Stimulated activated CD4-positive, alpha-beta T cell treated with anti-CD3 and anti-CD28 coated beads, Interleukin-2, amount 100 ng/mL, for 48 hours (primary cell): ENCODE results near the gene SPPL3.
"Not testable (repeated sequence)": the region's sequence is repeated elsewhere in the genome, so short reads cannot be mapped to it uniquely, and the experiment has no call there.

ENCODE experiments used
- DNase-seq, 2 donors: peaks; one replicate each; pipeline ENCODE4 v3.0.0-alpha.2; 2020

Gene SPPL3

GRCh38 chr12:120904197-120904773, at the start of gene SPPL3:
SPPL3 (minus strand) TSS chr12:120904358; CDS start chr12:120903867, 491 bp downstream.
- peak; percentile 91 to 93 for DNase-seq

GRCh38 chr12:120950807-120951206, 46.6 kb upstream of the SPPL3 start:
- no peak for DNase-seq

GRCh38 chr12:120950260-120950799, 46.2 kb upstream of the SPPL3 start:
- not testable (repeated sequence) for DNase-seq

GRCh38 chr12:120945516-120945915, 41.4 kb upstream of the SPPL3 start:
- DNase-seq = not testable (repeated sequence)

- peak; percentile 67 to 72 for DNase-seq
Measured at GRCh38 chr12:120944645-120945217, 40.6 kb upstream of the SPPL3 start.

- DNase-seq = no peak
Measured at GRCh38 chr12:120943482-120943881, 39.3 kb upstream of the SPPL3 start.

- no peak for DNase-seq
Measured at GRCh38 chr12:120941846-120942405, 37.8 kb upstream of the SPPL3 start.

GRCh38 chr12:120941412-120941811, 37.3 kb upstream of the SPPL3 start:
- DNase-seq = no peak

- DNase-seq = no peak
Measured at GRCh38 chr12:120940799-120941198, 36.6 kb upstream of the SPPL3 start.

- no peak for DNase-seq
Measured at GRCh38 chr12:120940006-120940405, 35.8 kb upstream of the SPPL3 start.

GRCh38 chr12:120939523-120939922, 35.4 kb upstream of the SPPL3 start:
- DNase-seq = no peak

GRCh38 chr12:120938496-120938895, 34.3 kb upstream of the SPPL3 start:
- DNase-seq = no peak

- DNase-seq = no peak
Measured at GRCh38 chr12:120936197-120936596, 32.0 kb upstream of the SPPL3 start.

- no peak for DNase-seq
Measured at GRCh38 chr12:120933786-120934185, 29.6 kb upstream of the SPPL3 start.

GRCh38 chr12:120932956-120933526, 28.9 kb upstream of the SPPL3 start:
- no peak for DNase-seq

GRCh38 chr12:120932058-120932457, 27.9 kb upstream of the SPPL3 start:
- DNase-seq = no peak

GRCh38 chr12:120930032-120930431, 25.9 kb upstream of the SPPL3 start:
- no peak for DNase-seq

GRCh38 chr12:120928864-120929652, 24.9 kb upstream of the SPPL3 start:
- no peak for DNase-seq

GRCh38 chr12:120925740-120926563, 21.8 kb upstream of the SPPL3 start:
- no peak for DNase-seq

- no peak for DNase-seq
Measured at GRCh38 chr12:120922279-120922678, 18.1 kb upstream of the SPPL3 start.

GRCh38 chr12:120921637-120922036, 17.5 kb upstream of the SPPL3 start:
- no peak for DNase-seq

GRCh38 chr12:120920178-120920577, 16.0 kb upstream of the SPPL3 start:
- no peak for DNase-seq
